ENCODE measurements around the gene ITIH5.
"Not testable (repeated sequence)": the region's sequence is repeated elsewhere in the genome, so short reads cannot be mapped to it uniquely, and the experiment has no call there.

Gene ITIH5

DNA sequence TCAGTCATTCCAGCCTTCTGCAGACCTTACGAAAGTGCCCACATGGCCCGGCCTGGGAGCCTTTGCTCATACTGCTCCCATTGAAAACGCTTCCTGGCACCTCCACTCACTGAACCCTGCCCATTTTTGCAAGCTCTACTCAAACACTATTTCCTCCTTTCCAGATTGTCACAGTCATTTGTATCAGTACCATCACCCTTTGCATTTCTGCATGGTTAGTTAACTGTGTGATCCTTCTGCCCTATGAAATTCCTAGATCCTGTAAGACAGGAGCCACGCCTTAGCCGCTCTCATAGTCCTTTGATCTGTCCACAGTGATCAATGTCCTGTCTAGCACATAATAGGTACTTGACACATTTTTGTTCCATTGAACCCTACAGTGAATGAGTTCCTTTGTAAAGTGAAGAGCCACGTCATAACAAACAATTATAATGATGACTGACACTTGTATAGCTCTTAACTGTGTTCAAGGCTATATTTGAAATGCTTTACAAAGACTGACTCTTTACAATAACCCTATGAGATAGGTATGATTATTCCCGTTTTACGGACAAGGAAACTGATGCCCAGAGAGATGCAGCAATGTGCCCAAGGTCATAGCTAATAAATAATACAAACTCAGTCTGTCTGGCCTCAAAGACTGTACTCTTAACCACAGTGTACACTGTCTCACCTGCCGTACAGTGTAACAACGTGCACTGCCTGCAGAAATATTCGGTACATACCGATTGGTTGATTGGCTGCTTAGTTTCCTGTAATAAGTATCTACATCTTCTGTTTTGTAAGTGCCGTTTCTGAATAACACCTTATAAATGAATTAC lies 19.8 kb upstream of the ITIH5 start:
- TF ChIP-seq, protein P1, sequence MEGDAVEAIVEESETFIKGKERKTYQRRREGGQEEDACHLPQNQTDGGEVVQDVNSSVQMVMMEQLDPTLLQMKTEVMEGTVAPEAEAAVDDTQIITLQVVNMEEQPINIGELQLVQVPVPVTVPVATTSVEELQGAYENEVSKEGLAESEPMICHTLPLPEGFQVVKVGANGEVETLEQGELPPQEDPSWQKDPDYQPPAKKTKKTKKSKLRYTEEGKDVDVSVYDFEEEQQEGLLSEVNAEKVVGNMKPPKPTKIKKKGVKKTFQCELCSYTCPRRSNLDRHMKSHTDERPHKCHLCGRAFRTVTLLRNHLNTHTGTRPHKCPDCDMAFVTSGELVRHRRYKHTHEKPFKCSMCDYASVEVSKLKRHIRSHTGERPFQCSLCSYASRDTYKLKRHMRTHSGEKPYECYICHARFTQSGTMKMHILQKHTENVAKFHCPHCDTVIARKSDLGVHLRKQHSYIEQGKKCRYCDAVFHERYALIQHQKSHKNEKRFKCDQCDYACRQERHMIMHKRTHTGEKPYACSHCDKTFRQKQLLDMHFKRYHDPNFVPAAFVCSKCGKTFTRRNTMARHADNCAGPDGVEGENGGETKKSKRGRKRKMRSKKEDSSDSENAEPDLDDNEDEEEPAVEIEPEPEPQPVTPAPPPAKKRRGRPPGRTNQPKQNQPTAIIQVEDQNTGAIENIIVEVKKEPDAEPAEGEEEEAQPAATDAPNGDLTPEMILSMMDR (IDR thresholded peaks at IDR 0.05; ENCODE audit: insufficient read depth, low read depth, low read length, missing control alignments) = no peak
- no peak overlapping the region for H3K4me3 ChIP-seq (ENCODE audit: low read length)
- no peak for DNase-seq (ENCODE audit: low read depth)

DNA sequence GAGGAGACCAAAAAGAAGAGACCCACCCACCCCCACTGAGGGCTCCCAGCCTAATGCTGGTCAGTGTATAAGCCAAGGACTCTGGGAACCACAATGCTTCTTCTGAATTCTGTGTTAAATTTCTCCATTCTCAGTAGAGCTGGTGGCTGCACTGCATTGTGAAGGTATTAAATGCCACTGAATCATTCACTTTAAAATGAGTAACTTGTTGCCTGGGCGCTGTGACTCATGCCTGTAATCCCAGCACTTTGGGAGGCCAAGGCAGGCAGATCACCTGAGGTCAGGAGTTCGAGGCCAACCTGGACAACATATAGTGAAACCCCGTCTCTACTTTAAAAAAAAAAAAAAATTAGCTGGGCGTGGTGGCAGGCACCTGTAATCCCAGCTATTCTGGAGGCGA lies 13.3 kb upstream of the ITIH5 start:
- peak; percentile 21 for DNase-seq (ENCODE audit: low read depth)
- not testable (repeated sequence) for H3K4me3 ChIP-seq (ENCODE audit: low read length)

DNA sequence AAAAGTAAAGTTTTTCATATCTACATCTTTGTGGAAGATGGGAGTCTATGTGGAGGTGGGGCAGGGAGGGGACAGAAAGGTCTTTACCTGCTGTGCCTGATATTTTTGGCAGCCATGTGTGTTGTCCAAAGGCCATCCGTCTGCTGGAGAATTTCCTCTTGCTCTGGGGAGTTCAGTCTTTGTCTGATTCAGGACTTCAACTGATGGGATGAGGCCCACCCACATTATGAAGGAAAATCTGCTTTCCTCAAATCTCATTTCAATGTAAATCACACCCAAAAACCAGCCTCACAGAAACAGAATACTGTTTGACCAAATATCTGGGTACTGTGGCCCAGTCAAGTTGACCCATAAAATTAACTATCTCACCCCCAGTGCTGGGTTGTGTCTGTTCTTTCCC lies 12.5 kb upstream of the ITIH5 start:
- DNase-seq (ENCODE audit: low read depth) = no peak
- H3K4me3 ChIP-seq (ENCODE audit: low read length) = no peak overlapping the region
- TF ChIP-seq, protein P1 (IDR thresholded peaks at IDR 0.05; ENCODE audit: insufficient read depth, low read depth, low read length, missing control alignments) = no peak

DNA sequence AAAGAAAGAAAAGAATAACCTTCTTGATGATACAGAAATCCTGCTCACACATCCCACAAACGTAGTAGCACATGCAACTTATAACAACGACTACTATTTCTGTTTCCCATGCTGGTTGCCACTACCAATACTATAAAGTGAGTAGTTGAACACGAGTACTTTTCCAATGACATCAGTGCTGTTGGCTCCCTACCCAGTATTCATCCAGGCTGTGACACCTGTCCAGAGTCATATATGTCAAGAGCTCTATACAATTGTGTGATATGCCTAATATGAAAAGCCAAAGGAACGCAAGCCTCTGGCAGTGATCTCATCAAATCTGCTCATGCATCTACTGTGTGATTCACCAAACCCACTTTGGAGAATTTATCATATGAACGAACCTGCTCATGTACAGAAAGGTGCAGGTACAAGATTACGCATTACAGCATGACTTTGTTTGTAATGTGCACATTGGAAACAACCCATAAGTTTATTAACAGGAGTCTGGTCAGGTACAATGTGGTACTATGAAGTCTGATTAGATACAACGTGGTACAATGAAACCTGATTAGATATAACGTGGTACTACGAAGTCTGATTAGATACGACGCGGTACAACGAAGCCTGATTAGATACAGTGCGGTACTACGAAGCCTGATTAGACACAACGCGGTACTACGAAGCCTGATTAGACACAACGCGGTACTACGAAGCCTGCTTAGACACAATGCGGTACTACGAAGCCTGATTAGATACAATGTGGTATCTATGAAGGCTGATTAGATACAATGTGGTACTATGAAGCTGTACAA lies 5.8 kb upstream of the ITIH5 start:
- no peak for DNase-seq (ENCODE audit: low read depth)
- no peak overlapping the region for H3K4me3 ChIP-seq (ENCODE audit: low read length)
- TF ChIP-seq, protein P1 (IDR thresholded peaks at IDR 0.05; ENCODE audit: insufficient read depth, low read depth, low read length, missing control alignments) = no peak

DNA sequence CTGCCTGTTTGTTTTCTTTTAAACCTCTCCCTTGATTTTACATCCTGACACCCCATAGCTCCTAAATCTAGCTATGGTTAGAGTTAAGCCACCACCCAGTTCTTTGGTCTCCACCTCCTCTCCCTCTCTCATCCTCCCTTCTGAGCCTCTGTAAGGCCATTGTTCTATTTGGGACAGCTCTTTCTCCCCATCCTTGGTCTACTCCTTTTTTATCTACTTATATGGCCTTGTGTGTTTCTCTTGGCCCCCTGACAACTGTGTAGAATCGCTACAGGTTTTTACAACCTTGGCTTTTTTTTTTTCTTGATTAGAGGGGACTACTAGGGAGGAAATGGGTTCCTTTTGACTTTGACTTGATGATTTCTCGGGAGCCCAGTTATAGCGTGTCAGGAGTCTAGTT lies 3.4 kb upstream of the ITIH5 start:
- no peak overlapping the region for H3K4me3 ChIP-seq (ENCODE audit: low read length)

DNA sequence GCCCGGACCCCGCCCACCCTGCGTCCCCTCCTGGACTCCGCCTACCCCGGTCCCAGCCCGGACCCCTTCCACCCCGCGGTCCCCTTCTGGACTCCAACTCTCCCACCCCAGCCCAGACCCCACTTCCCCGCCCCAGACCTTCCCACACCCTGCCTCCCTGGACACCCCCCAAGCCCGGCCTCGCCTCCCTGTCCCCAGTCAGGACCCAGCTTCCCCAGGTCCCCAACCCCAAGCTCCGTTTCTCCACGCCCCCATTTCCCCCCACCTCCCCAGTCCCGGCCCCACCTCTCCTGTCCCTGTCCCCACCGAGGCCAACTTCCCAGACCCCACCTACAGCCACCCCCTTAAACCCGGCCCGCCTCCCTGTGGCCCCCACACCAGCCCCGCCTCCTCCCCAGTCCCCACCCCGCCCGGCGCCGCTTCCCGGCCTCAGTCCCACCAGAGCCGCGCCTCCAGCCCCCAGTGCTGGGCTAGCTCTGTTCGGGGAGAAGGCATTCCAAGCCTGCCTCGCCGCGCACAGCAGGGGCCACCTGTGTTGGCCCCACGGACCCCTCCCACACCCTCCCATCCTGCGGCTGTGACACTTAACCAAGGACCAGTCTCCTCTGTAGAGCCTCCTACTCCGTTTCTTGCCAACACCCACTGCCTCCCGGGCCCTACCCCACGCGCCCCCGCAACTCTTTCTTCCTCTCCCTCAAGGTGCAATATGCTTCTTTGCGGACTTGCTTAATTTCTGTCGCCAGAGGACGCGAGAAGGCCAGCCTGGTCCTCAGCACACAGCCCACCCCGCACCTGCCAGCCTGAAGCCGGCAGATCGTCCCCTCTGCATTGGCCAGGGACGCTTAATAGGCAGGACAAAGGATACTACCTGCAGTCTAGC lies 736 bp upstream of the ITIH5 start:
- DNase-seq (ENCODE audit: low read depth) = no peak
- TF ChIP-seq, protein P1 (IDR thresholded peaks at IDR 0.05; ENCODE audit: insufficient read depth, low read depth, low read length, missing control alignments) = no peak
- H3K4me3 ChIP-seq (ENCODE audit: low read length) = no peak overlapping the region

More for the DNA sequence above, 3.4 kb upstream of the ITIH5 start:
- no peak for DNase-seq (ENCODE audit: low read depth)
- TF ChIP-seq, protein P1 (IDR thresholded peaks at IDR 0.05; ENCODE audit: insufficient read depth, low read depth, low read length, missing control alignments) = no peak

DNA sequence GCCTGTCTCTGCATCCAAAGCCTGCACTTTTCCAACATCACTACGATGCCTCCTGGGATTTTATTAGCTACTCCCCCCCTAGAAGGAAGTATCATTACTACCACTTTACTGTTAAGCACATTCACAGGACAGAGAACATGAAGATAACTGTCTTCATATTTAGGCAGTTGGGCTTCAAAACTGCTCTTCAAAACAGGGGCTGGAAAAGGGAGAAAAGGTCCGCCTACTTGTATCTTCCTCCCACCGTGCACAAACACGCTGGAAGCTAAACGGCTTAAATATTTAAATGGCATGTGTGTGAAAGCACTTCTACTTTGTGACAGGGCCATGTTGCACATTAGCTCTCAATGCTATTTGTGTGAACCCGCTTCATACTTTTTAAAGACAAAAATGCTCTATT lies 999 bp downstream of the ITIH5 start:
- no peak for DNase-seq (ENCODE audit: low read depth)
- TF ChIP-seq, protein P1 (IDR thresholded peaks at IDR 0.05; ENCODE audit: insufficient read depth, low read depth, low read length, missing control alignments) = no peak
- H3K4me3 ChIP-seq (ENCODE audit: low read length) = no peak overlapping the region

Data from epithelial cell of esophagus (primary cell).